Breast epithelium (tissue), 4 donors: ENCODE measurements around the gene OR6N2. TPM values are rescaled to one million over a fixed set of nuclear protein-coding genes. Genes with fewer than 3 reads are reported as not detected.

Experiments used
- DNase-seq, 2 donors: peaks; one replicate each; pipeline ENCODE4 v3.0.0-alpha.2; 2019; ENCODE audit warnings: low spot score in 2 of 2
- H3K27ac ChIP-seq, 2 donors: fragments of 200-600 bp; sonication (generic) in 1 of 2; one replicate each; pipeline ENCODE4 v1.5.1; 2016 to 2019; ENCODE audit warnings: mild to moderate bottlenecking in 1 of 2
- H3K27me3 ChIP-seq, 2 donors: fragments of 200-600 bp; sonication (generic) in 1 of 2; one replicate each; pipeline versions ENCODE4 v1.5.1 to v1.6.0; 2017 to 2019; ENCODE audit warnings: control low read depth in 1 of 2, mild to moderate bottlenecking in 1 of 2
- H3K36me3 ChIP-seq: fragments of 200-600 bp; one replicate; pipeline ENCODE4 v1.5.1; 2019
- H3K4me1 ChIP-seq, 2 donors: fragments of 200-600 bp; sonication (generic); one replicate each; pipeline ENCODE4 v1.5.1; 2016 to 2019; ENCODE audit warnings: control low read depth in 1 of 2
- H3K4me3 ChIP-seq, 3 donors: fragments of 200-600 bp; sonication (generic); 1 replicate in 2 of 3; 2 replicates in 1 of 3; pipeline ENCODE4 v1.5.1; 2016 to 2019; ENCODE audit warnings: mild to moderate bottlenecking in 3 of 3, moderate library complexity in 2 of 3
- H3K9me3 ChIP-seq, 2 donors: fragments of 200-600 bp; sonication (generic) in 1 of 2; one replicate each; pipeline ENCODE4 v1.5.1; 2016 to 2019; ENCODE audit warnings: control low read depth in 1 of 2
- CTCF ChIP-seq, 3 donors: fragments of 450-650 bp; IDR thresholded peaks; one replicate each; pipeline ENCODE4 v1.5.1; 2016 to 2017; ENCODE audit warnings: antibody characterized with exemption in 3 of 3, mild to moderate bottlenecking in 3 of 3, moderate library complexity in 3 of 3
- POLR2A ChIP-seq: fragments of 450-650 bp; IDR thresholded peaks from one replicate; pipeline ENCODE4 v1.6.1; 2016; ENCODE audit warnings: antibody characterized with exemption, mild to moderate bottlenecking, moderate library complexity
- POLR2AphosphoS5 ChIP-seq, 3 donors: sonication (generic); formaldehyde crosslinking; IDR thresholded peaks; one replicate each; pipeline ENCODE4 v1.6.1; 2017; ENCODE audit warnings: antibody characterized with exemption in 3 of 3
- intact Hi-C: fragments of 100-400 bp; cut with DNase I; formaldehyde crosslinking; loops from one replicate; pipeline ENCODE4 v1.15.1; 2023; ENCODE audit warnings: low total_unique reads
- total RNA-seq, 3 donors: library from RNA; depleted of rRNA; stranded (reverse); fragments of >200 nt; gene quantifications; one replicate each; pipeline ENCODE4 v1.1.0, GENCODE V29; 2016

Gene OR6N2
- total RNA-seq, 3 donors from 2014 or later, result not detected

- H3K27me3 ChIP-seq, result peaks cover 0 to 7% of the 10 kb centered on the region in 2 donors
- no peak overlapping the region for H3K27ac ChIP-seq
- intact Hi-C loops, result no loop called here
- no peak overlapping the region for H3K4me3 ChIP-seq
- H3K36me3 ChIP-seq, result no peaks in the 10 kb centered on the region
- no peaks in the 10 kb centered on the region for H3K9me3 ChIP-seq
- H3K4me1 ChIP-seq, result no peaks in the 10 kb centered on the region
- no peak for TF ChIP-seq CTCF (IDR thresholded peaks at IDR 0.05)
- DNase-seq, result no peak
These were observed 20.4 kb upstream of the OR6N2 start for GRCh38 chr1:158801396-158801795.

- no peak for DNase-seq
- Histone ChIP-seq H3K27ac (no peak overlapping the region), H3K9me3 (no peaks in the 10 kb centered on the region), H3K4me1 (no peaks in the 10 kb centered on the region), H3K4me3 (no peak overlapping the region), H3K27me3 (peaks cover 0 to 7% of the 10 kb centered on the region in 2 donors), H3K36me3 (no peaks in the 10 kb centered on the region)
- TF ChIP-seq CTCF (IDR thresholded peaks at IDR 0.05) (no peak), POLR2A (no peak), POLR2AphosphoS5 (IDR thresholded peaks at IDR 0.05) (no peak)
- intact Hi-C loops, result no loop called here
These were observed 19.5 kb upstream of the OR6N2 start for GRCh38 chr1:158800526-158800925.

GRCh38 chr1:158799689-158800088, 18.7 kb upstream of the OR6N2 start:
- H3K4me3 ChIP-seq, result no peak overlapping the region
- H3K9me3 ChIP-seq, result no peaks in the 10 kb centered on the region
- peaks cover 0 to 3% of the 10 kb centered on the region in 2 donors for H3K27me3 ChIP-seq
- no peaks in the 10 kb centered on the region for H3K36me3 ChIP-seq
- no peak overlapping the region for H3K27ac ChIP-seq
- intact Hi-C loops, result no loop called here
- no peaks in the 10 kb centered on the region for H3K4me1 ChIP-seq
- no peak for TF ChIP-seq POLR2A
- no peak for TF ChIP-seq POLR2AphosphoS5 (IDR thresholded peaks at IDR 0.05)
- TF ChIP-seq CTCF (IDR thresholded peaks at IDR 0.05), result no peak
- no peak for DNase-seq

- Histone ChIP-seq H3K9me3 (no peaks in the 10 kb centered on the region), H3K4me1 (no peaks in the 10 kb centered on the region), H3K27ac (no peak overlapping the region), H3K4me3 (no peak overlapping the region), H3K27me3 (peaks cover 0 to 3% of the 10 kb centered on the region in 2 donors), H3K36me3 (no peaks in the 10 kb centered on the region)
- TF ChIP-seq POLR2A (no peak), CTCF (IDR thresholded peaks at IDR 0.05) (no peak), POLR2AphosphoS5 (IDR thresholded peaks at IDR 0.05) (no peak)
- DNase-seq, result no peak
- intact Hi-C loops, result no loop called here
These were observed 17.5 kb upstream of the OR6N2 start for GRCh38 chr1:158798531-158798930.

- intact Hi-C loops, result no loop called here
These were observed 13.2 kb upstream of the OR6N2 start for GRCh38 chr1:158794247-158794646.

More at GRCh38 chr1:158794247-158794646, 13.2 kb upstream of the OR6N2 start:
- TF ChIP-seq POLR2A (no peak), POLR2AphosphoS5 (IDR thresholded peaks at IDR 0.05) (no peak), CTCF (IDR thresholded peaks at IDR 0.05) (no peak)
- H3K4me3 ChIP-seq, result no peak overlapping the region
- no peaks in the 10 kb centered on the region for H3K4me1 ChIP-seq
- no peak for DNase-seq
- peaks cover 0 to 8% of the 10 kb centered on the region in 2 donors for H3K9me3 ChIP-seq
- no peaks in the 10 kb centered on the region for H3K36me3 ChIP-seq
- H3K27ac ChIP-seq, result no peak overlapping the region
- H3K27me3 ChIP-seq, result peaks cover 0 to 3% of the 10 kb centered on the region in 2 donors
